ENCODE data around the gene PEAK1.

The PEAK1 gene

DNA sequence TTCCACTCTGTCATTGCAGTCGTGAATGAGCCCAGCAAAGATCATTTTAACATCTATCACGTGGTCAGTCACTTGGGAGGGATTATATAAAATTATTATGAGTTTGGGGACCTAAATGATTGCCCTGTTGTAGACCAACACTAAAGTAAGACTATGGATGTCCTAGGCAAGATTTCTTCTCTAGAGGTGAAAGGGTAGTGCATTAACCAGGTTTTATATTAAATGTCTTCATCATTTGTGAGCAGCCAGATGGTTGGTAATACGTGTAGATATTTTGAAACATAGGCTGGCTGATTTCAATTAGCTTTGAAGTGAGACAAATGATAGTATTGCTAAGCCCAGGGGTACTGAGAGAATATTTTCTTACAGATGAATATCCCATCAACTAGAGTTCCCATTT, 198.7 kb downstream of the PEAK1 start:
- Histone ChIP-seq H3K27me3 (ENCODE audit: control insufficient read depth in 3 of 3, insufficient read depth in 3 of 3, low read depth in 1 of 3, low read length in 3 of 3) (no peaks in the 10 kb centered on the region), H2AFZ (ENCODE audit: low read length) (no peak overlapping the region), H3K23ac (ENCODE audit: low read depth, low read length, poor library complexity) (no peak overlapping the region), H2BK5ac (ENCODE audit: low read length) (no peak overlapping the region), H3K9me3 (replicated peaks in 1 of 2; ENCODE audit: control insufficient read depth in 2 of 2, insufficient read depth in 1 of 2, low read depth in 1 of 2, low read length in 2 of 2) (no peaks in the 10 kb centered on the region), H2BK120ac (ENCODE audit: low read depth, low read length) (no peak overlapping the region), H3K14ac (ENCODE audit: low read length) (no peak overlapping the region), H3K36me3 (replicated peaks in 1 of 2; ENCODE audit: control insufficient read depth in 2 of 2, insufficient read depth in 2 of 2, low read length in 2 of 2) (no peaks in the 10 kb centered on the region), H2AK5ac (ENCODE audit: low read depth, low read length) (no peak overlapping the region), H3K9ac (ENCODE audit: low read depth, low read length, poor library complexity) (no peak overlapping the region), H3K27ac (replicated peaks; ENCODE audit: low read length) (no peak overlapping the region), H3K4me2 (ENCODE audit: insufficient read depth, low read length, poor library complexity, severe bottlenecking) (no peak overlapping the region), H3K4ac (ENCODE audit: low read length) (no peak overlapping the region), H3K4me3 (ENCODE audit: low read length in 2 of 2) (no peak overlapping the region), H2BK15ac (ENCODE audit: low read length) (no peak overlapping the region), H3K18ac (ENCODE audit: low read length) (no peak overlapping the region), H4K8ac (ENCODE audit: low read depth, low read length) (no peak overlapping the region), H4K91ac (ENCODE audit: low read depth, low read length, poor library complexity) (no peak overlapping the region), H2BK12ac (ENCODE audit: low read length) (no peak overlapping the region), H3K79me1 (ENCODE audit: low read depth, low read length) (no peaks in the 10 kb centered on the region), H3K4me1 (ENCODE audit: control insufficient read depth in 2 of 2, insufficient read depth in 1 of 2, low read depth in 1 of 2, low read length in 2 of 2) (peaks cover 7 to 20% of the 10 kb centered on the region in 2 donors)
- no peak for DNase-seq (ENCODE audit: low spot score)
- WGBS, 2 donors (ENCODE audit: extremely low coverage in 2 of 2, insufficient read length in 2 of 2, insufficient replicate concordance in 1 of 2), result no CpG with 5 or more reads among the region's 3 CpGs

DNA sequence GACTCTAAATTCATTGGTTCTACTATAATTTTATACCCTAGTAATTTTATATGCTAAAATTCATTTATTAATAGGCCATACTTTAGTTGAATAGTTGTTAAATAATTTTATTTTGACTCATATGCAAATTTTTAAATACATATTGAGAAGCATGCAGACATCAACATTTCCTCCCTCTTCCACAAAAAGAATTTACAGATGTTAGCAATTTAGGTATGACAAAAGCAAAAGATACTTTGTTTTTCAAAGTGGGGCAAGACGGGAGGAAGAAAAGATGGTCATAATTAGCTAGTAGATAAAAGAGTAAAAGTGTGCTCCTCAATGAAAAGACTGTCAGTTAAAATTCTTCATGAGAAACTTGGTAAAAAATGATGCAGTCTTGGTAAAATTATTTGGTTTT, 200.1 kb downstream of the PEAK1 start:
- H2AFZ ChIP-seq (ENCODE audit: low read length), result no peak overlapping the region
- H3K27ac ChIP-seq (replicated peaks; ENCODE audit: low read length), result no peak overlapping the region
- H3K18ac ChIP-seq (ENCODE audit: low read length), result no peak overlapping the region
- no peak overlapping the region for H3K4me3 ChIP-seq (ENCODE audit: low read length in 2 of 2)
- no peak overlapping the region for H3K14ac ChIP-seq (ENCODE audit: low read length)
- no peak overlapping the region for H3K23ac ChIP-seq (ENCODE audit: low read depth, low read length, poor library complexity)
- no peak overlapping the region for H2BK12ac ChIP-seq (ENCODE audit: low read length)
- no peaks in the 10 kb centered on the region for H3K9me3 ChIP-seq (replicated peaks in 1 of 2; ENCODE audit: control insufficient read depth in 2 of 2, insufficient read depth in 1 of 2, low read depth in 1 of 2, low read length in 2 of 2)
- no peaks in the 10 kb centered on the region for H3K79me1 ChIP-seq (ENCODE audit: low read depth, low read length)
- no peak overlapping the region for H2BK15ac ChIP-seq (ENCODE audit: low read length)
- H3K4me2 ChIP-seq (ENCODE audit: insufficient read depth, low read length, poor library complexity, severe bottlenecking), result no peak overlapping the region
- no peak overlapping the region for H2AK5ac ChIP-seq (ENCODE audit: low read depth, low read length)
- H4K8ac ChIP-seq (ENCODE audit: low read depth, low read length), result no peak overlapping the region
- no peak overlapping the region for H2BK120ac ChIP-seq (ENCODE audit: low read depth, low read length)
- H3K4ac ChIP-seq (ENCODE audit: low read length), result no peak overlapping the region
- WGBS, 2 donors (ENCODE audit: extremely low coverage in 2 of 2, insufficient read length in 2 of 2, insufficient replicate concordance in 1 of 2), result no CpG with 5 or more reads among the region's 1 CpG
- H3K27me3 ChIP-seq (ENCODE audit: control insufficient read depth in 3 of 3, insufficient read depth in 3 of 3, low read depth in 1 of 3, low read length in 3 of 3), result no peaks in the 10 kb centered on the region
- no peak overlapping the region for H2BK5ac ChIP-seq (ENCODE audit: low read length)
- H3K4me1 ChIP-seq (ENCODE audit: control insufficient read depth in 2 of 2, insufficient read depth in 1 of 2, low read depth in 1 of 2, low read length in 2 of 2), result peaks cover 7 to 15% of the 10 kb centered on the region in 2 donors
- DNase-seq (ENCODE audit: low spot score), result no peak
- no peaks in the 10 kb centered on the region for H3K36me3 ChIP-seq (replicated peaks in 1 of 2; ENCODE audit: control insufficient read depth in 2 of 2, insufficient read depth in 2 of 2, low read length in 2 of 2)
- no peak overlapping the region for H3K9ac ChIP-seq (ENCODE audit: low read depth, low read length, poor library complexity)
- H4K91ac ChIP-seq (ENCODE audit: low read depth, low read length, poor library complexity), result no peak overlapping the region

DNA sequence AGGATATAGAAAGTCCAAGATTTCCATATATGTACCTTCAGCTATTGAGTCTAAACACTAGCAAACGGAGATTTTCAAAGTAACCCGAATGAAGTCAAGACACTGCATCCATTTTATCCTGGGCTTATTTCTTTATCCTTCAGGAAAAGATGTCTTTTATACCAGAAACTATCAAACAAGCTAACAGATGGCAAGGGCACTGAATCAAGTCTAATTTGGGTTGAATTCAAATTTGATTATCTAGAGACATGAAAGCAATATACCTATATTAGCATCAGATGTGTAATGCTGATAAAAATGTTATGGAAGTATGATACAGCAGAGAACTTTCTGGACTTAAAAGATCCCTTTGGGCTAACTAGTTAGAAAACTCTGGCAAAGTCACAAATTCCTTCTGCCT, 210.7 kb downstream of the PEAK1 start:
- Histone ChIP-seq H2AFZ (ENCODE audit: low read length) (no peak overlapping the region), H2BK12ac (ENCODE audit: low read length) (no peak overlapping the region), H3K23ac (ENCODE audit: low read depth, low read length, poor library complexity) (no peak overlapping the region), H3K36me3 (replicated peaks in 1 of 2; ENCODE audit: control insufficient read depth in 2 of 2, insufficient read depth in 2 of 2, low read length in 2 of 2) (no peaks in the 10 kb centered on the region), H3K4me1 (ENCODE audit: control insufficient read depth in 2 of 2, insufficient read depth in 1 of 2, low read depth in 1 of 2, low read length in 2 of 2) (no peaks in the 10 kb centered on the region), H3K18ac (ENCODE audit: low read length) (no peak overlapping the region), H2BK120ac (ENCODE audit: low read depth, low read length) (no peak overlapping the region), H3K27ac (replicated peaks; ENCODE audit: low read length) (no peak overlapping the region), H3K14ac (ENCODE audit: low read length) (no peak overlapping the region), H3K79me1 (ENCODE audit: low read depth, low read length) (peaks cover 1% of the 10 kb centered on the region), H3K4me2 (ENCODE audit: insufficient read depth, low read length, poor library complexity, severe bottlenecking) (no peak overlapping the region), H3K4me3 (ENCODE audit: low read length in 2 of 2) (no peak overlapping the region), H4K91ac (ENCODE audit: low read depth, low read length, poor library complexity) (no peak overlapping the region), H4K8ac (ENCODE audit: low read depth, low read length) (no peak overlapping the region), H3K27me3 (ENCODE audit: control insufficient read depth in 3 of 3, insufficient read depth in 3 of 3, low read depth in 1 of 3, low read length in 3 of 3) (no peaks in the 10 kb centered on the region), H2BK5ac (ENCODE audit: low read length) (no peak overlapping the region), H2BK15ac (ENCODE audit: low read length) (no peak overlapping the region), H3K4ac (ENCODE audit: low read length) (no peak overlapping the region), H3K9ac (ENCODE audit: low read depth, low read length, poor library complexity) (no peak overlapping the region), H3K9me3 (replicated peaks in 1 of 2; ENCODE audit: control insufficient read depth in 2 of 2, insufficient read depth in 1 of 2, low read depth in 1 of 2, low read length in 2 of 2) (peaks cover 3 to 4% of the 10 kb centered on the region in 2 donors), H2AK5ac (ENCODE audit: low read depth, low read length) (no peak overlapping the region)
- no peak for DNase-seq (ENCODE audit: low spot score)
- no CpG with 5 or more reads among the region's 2 CpGs for WGBS, 2 donors (ENCODE audit: extremely low coverage in 2 of 2, insufficient read length in 2 of 2, insufficient replicate concordance in 1 of 2)

DNA sequence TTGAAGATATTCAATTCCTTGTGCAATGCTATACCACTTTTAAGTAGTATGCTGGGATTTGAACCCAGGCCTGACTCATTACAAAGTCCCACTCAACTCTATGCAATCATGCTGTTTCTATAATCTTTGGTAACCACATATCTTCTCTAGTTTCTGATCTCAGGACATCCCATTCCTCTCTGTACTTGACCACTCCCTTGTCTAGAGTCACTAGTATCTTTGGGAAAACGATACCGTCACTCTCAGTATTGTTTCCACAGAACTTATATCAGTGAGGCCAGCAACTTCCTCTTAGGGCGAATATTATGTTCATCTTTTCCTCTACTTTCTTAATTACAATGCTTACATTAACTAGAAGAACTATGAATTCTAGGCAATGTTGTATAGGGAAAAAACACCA, 211.7 kb downstream of the PEAK1 start:
- no peak overlapping the region for H4K8ac ChIP-seq (ENCODE audit: low read depth, low read length)
- no CpG with 5 or more reads among the region's 3 CpGs for WGBS, 2 donors (ENCODE audit: extremely low coverage in 2 of 2, insufficient read length in 2 of 2, insufficient replicate concordance in 1 of 2)

More for the DNA sequence above, 211.7 kb downstream of the PEAK1 start:
- Histone ChIP-seq H3K27ac (replicated peaks; ENCODE audit: low read length) (no peak overlapping the region), H2BK120ac (ENCODE audit: low read depth, low read length) (no peak overlapping the region), H2BK12ac (ENCODE audit: low read length) (no peak overlapping the region), H2BK15ac (ENCODE audit: low read length) (no peak overlapping the region), H3K79me1 (ENCODE audit: low read depth, low read length) (peaks cover 1% of the 10 kb centered on the region), H3K4ac (ENCODE audit: low read length) (no peak overlapping the region), H3K14ac (ENCODE audit: low read length) (no peak overlapping the region), H3K23ac (ENCODE audit: low read depth, low read length, poor library complexity) (no peak overlapping the region), H3K36me3 (replicated peaks in 1 of 2; ENCODE audit: control insufficient read depth in 2 of 2, insufficient read depth in 2 of 2, low read length in 2 of 2) (no peaks in the 10 kb centered on the region), H2BK5ac (ENCODE audit: low read length) (no peak overlapping the region), H3K4me1 (ENCODE audit: control insufficient read depth in 2 of 2, insufficient read depth in 1 of 2, low read depth in 1 of 2, low read length in 2 of 2) (no peaks in the 10 kb centered on the region), H2AFZ (ENCODE audit: low read length) (no peak overlapping the region), H3K4me3 (ENCODE audit: low read length in 2 of 2) (no peak overlapping the region), H2AK5ac (ENCODE audit: low read depth, low read length) (no peak overlapping the region), H3K18ac (ENCODE audit: low read length) (no peak overlapping the region), H3K27me3 (ENCODE audit: control insufficient read depth in 3 of 3, insufficient read depth in 3 of 3, low read depth in 1 of 3, low read length in 3 of 3) (no peaks in the 10 kb centered on the region), H3K9ac (ENCODE audit: low read depth, low read length, poor library complexity) (no peak overlapping the region), H4K91ac (ENCODE audit: low read depth, low read length, poor library complexity) (no peak overlapping the region), H3K9me3 (replicated peaks in 1 of 2; ENCODE audit: control insufficient read depth in 2 of 2, insufficient read depth in 1 of 2, low read depth in 1 of 2, low read length in 2 of 2) (peaks cover 3 to 4% of the 10 kb centered on the region in 2 donors), H3K4me2 (ENCODE audit: insufficient read depth, low read length, poor library complexity, severe bottlenecking) (no peak overlapping the region)
- no peak for DNase-seq (ENCODE audit: low spot score)
